H9 (cell line): Measurements from ENCODE around the gene C1orf105. TPM values are rescaled to one million over a fixed set of nuclear protein-coding genes. Genes with fewer than 3 reads are reported as not detected.

Experiments
- DNase-seq: peaks from one replicate; pipeline ENCODE4 v3.0.0-alpha.2; 2017
- H2AFZ ChIP-seq: one replicate; pipeline ENCODE4 v1.6.1; 2013; ENCODE audit warnings: mild to moderate bottlenecking, low read length, control low read depth, moderate library complexity
- H2AK5ac ChIP-seq: 2 replicates; pipeline ENCODE4 v1.6.1; 2013; ENCODE audit warnings: low read length, control low read depth, mixed read lengths; ENCODE audit not compliant: insufficient read length
- H2BK120ac ChIP-seq: one replicate; pipeline ENCODE4 v1.6.1; 2013; ENCODE audit warnings: low read depth, mild to moderate bottlenecking, low read length, control low read depth, inconsistent platforms; ENCODE audit not compliant: poor library complexity, severe bottlenecking
- H2BK12ac ChIP-seq: 2 replicates; pipeline ENCODE4 v1.6.1; 2013; ENCODE audit warnings: low read length, control low read depth, mixed read lengths, low read depth; ENCODE audit not compliant: insufficient read length
- H2BK15ac ChIP-seq: 2 replicates; pipeline ENCODE4 v1.6.1; 2013; ENCODE audit warnings: low read depth, low read length, control low read depth
- H2BK20ac ChIP-seq: one replicate; pipeline ENCODE4 v1.6.1; 2013; ENCODE audit warnings: low read depth, mild to moderate bottlenecking, low read length, control low read depth, inconsistent platforms; ENCODE audit not compliant: poor library complexity, severe bottlenecking
- H2BK5ac ChIP-seq: 2 replicates; pipeline ENCODE4 v1.6.1; 2013; ENCODE audit warnings: low read length, control low read depth, mixed read lengths; ENCODE audit not compliant: insufficient read length
- H3K14ac ChIP-seq: 2 replicates; pipeline ENCODE4 v1.6.1; 2013; ENCODE audit warnings: low read length, control low read depth; ENCODE audit not compliant: insufficient read depth
- H3K18ac ChIP-seq: 2 replicates; pipeline ENCODE4 v1.6.1; 2013; ENCODE audit warnings: low read depth, mild to moderate bottlenecking, mixed read lengths, low read length, control low read depth; ENCODE audit not compliant: insufficient read length
- H3K23ac ChIP-seq: 2 replicates; pipeline ENCODE4 v1.6.1; 2013; ENCODE audit warnings: low read length, control low read depth, mixed read lengths, low read depth; ENCODE audit not compliant: insufficient read length
- H3K23me2 ChIP-seq: 2 replicates; pipeline ENCODE4 v1.6.1; 2013; ENCODE audit warnings: low read depth, mild to moderate bottlenecking, mixed read lengths, low read length, control low read depth; ENCODE audit not compliant: insufficient read length, poor library complexity, severe bottlenecking
- H3K27ac ChIP-seq: 2 replicates; pipeline ENCODE4 v1.5.1; 2013; ENCODE audit warnings: low read length, control low read depth, mixed read lengths, low read depth; ENCODE audit not compliant: insufficient read length
- H3K27me3 ChIP-seq: 2 replicates; pipeline ENCODE4 v1.6.1; 2013; ENCODE audit warnings: low read length, control low read depth, inconsistent platforms; ENCODE audit not compliant: insufficient read depth
- H3K4ac ChIP-seq: 2 replicates; pipeline ENCODE4 v1.6.1; 2013; ENCODE audit warnings: low read depth, mild to moderate bottlenecking, control low read depth, inconsistent platforms, low read length, moderate library complexity
- H3K4me1 ChIP-seq: 2 replicates; pipeline ENCODE4 v1.6.1; 2013; ENCODE audit warnings: low read length, control low read depth, inconsistent platforms; ENCODE audit not compliant: insufficient read depth
- H3K4me2 ChIP-seq: 2 replicates; pipeline ENCODE4 v1.6.1; 2013; ENCODE audit warnings: low read length, control low read depth, mixed read lengths; ENCODE audit not compliant: insufficient read length, insufficient read depth
- H3K56ac ChIP-seq: 2 replicates; pipeline ENCODE4 v1.6.1; 2013; ENCODE audit warnings: low read depth, mild to moderate bottlenecking, mixed read lengths, low read length, control low read depth; ENCODE audit not compliant: insufficient read length
- H3K79me1 ChIP-seq: 2 replicates; pipeline ENCODE4 v1.6.1; 2013; ENCODE audit warnings: low read depth, mild to moderate bottlenecking, moderate library complexity, low read length, control low read depth, inconsistent platforms; ENCODE audit not compliant: insufficient read depth, poor library complexity, severe bottlenecking
- H3K79me2 ChIP-seq: 2 replicates; pipeline ENCODE4 v1.6.1; 2013; ENCODE audit warnings: low read length, control low read depth, inconsistent platforms; ENCODE audit not compliant: insufficient read depth
- H3K9ac ChIP-seq: 2 replicates; pipeline ENCODE4 v1.6.1; 2013; ENCODE audit warnings: low read length, control low read depth, mixed read lengths; ENCODE audit not compliant: insufficient read length; ENCODE audit errors: extremely low read depth
- H3K9me3 ChIP-seq: one replicate; pipeline ENCODE4 v1.6.1; 2013; ENCODE audit warnings: low read depth, low read length, inconsistent platforms; ENCODE audit not compliant: control insufficient read depth
- H3T11ph ChIP-seq: one replicate; pipeline ENCODE4 v1.6.1; 2013; ENCODE audit warnings: mild to moderate bottlenecking, low read length, control low read depth, inconsistent platforms
- H4K20me1 ChIP-seq: one replicate; pipeline ENCODE4 v1.6.1; 2013; ENCODE audit not compliant: control insufficient read depth, insufficient read length, insufficient read depth
- H4K5ac ChIP-seq: 2 replicates; pipeline ENCODE4 v1.6.1; 2013; ENCODE audit warnings: low read depth, mild to moderate bottlenecking, mixed read lengths, low read length, control low read depth; ENCODE audit not compliant: insufficient read length
- H4K8ac ChIP-seq: replicated peaks from 2 replicates; pipeline ENCODE4 v1.6.1; 2013; ENCODE audit warnings: low read length, control low read depth, mixed read lengths, low read depth; ENCODE audit not compliant: insufficient read length
- H4K91ac ChIP-seq: 2 replicates; pipeline ENCODE4 v1.6.1; 2013; ENCODE audit warnings: low read depth, mild to moderate bottlenecking, moderate library complexity, mixed read lengths, low read length, control low read depth; ENCODE audit not compliant: insufficient read length
- H3K27ac Mint-ChIP-seq, 3 experiments: 2 replicates in 2 of 3; 3 replicates in 1 of 3; pipeline ENCODE4 v1.8.0; 2020 to 2021; ENCODE audit warnings: mixed read lengths in 3 of 3, mild to moderate bottlenecking in 1 of 3, moderate library complexity in 1 of 3
- H3K27me3 Mint-ChIP-seq: 2 replicates; pipeline ENCODE4 v1.8.0; 2021; ENCODE audit warnings: low read depth, mild to moderate bottlenecking, moderate library complexity, mixed read lengths
- H3K36me3 Mint-ChIP-seq, 3 experiments: 2 replicates in 2 of 3; 3 replicates in 1 of 3; pipeline ENCODE4 v1.8.0; 2020 to 2021; ENCODE audit warnings: low read depth in 3 of 3, mixed read lengths in 3 of 3; ENCODE audit not compliant: insufficient read depth in 1 of 3
- H3K4me1 Mint-ChIP-seq, 2 experiments: 2 replicates each; pipeline ENCODE4 v1.8.0; 2020; ENCODE audit warnings: mixed read lengths in 2 of 2
- H3K4me3 Mint-ChIP-seq, 2 experiments: 2 replicates in 1 of 2; 3 replicates in 1 of 2; pipeline ENCODE4 v1.8.0; 2020 to 2021; ENCODE audit warnings: mild to moderate bottlenecking in 2 of 2, mixed read lengths in 2 of 2, moderate library complexity in 1 of 2
- H3K9me3 Mint-ChIP-seq, 2 experiments: 2 replicates in 1 of 2; 3 replicates in 1 of 2; pipeline ENCODE4 v1.8.0; 2020; ENCODE audit warnings: mild to moderate bottlenecking in 2 of 2, mixed read lengths in 2 of 2, moderate library complexity in 1 of 2
- CTCF ChIP-seq: fragments of 200-600 bp; sonication (generic); conservative IDR thresholded peaks from 3 replicates; pipeline ENCODE4 v1.8.0; 2021; ENCODE audit warnings: antibody characterized with exemption, mild to moderate bottlenecking
- WGBS: extraction: QIAGEN DNeasy Blood & Tissue Kit; methylation state at CpG from one replicate; pipeline ENCODE4 v1.1.7; 2013; ENCODE audit warnings: missing lambda C conversion rate, low lambda C conversion rate, mixed read lengths; ENCODE audit not compliant: insufficient read length; ENCODE audit errors: extremely low coverage; 5-methylcytosine and 5-hydroxymethylcytosine counted together
- total RNA-seq: library from RNA; stranded (reverse); gene quantifications from 2 replicates; pipeline ENCODE4 v1.2.1, GENCODE V29; 2021

C1orf105 gene
- total RNA-seq, 1 experiment from 2014 or later, result not detected

DNA sequence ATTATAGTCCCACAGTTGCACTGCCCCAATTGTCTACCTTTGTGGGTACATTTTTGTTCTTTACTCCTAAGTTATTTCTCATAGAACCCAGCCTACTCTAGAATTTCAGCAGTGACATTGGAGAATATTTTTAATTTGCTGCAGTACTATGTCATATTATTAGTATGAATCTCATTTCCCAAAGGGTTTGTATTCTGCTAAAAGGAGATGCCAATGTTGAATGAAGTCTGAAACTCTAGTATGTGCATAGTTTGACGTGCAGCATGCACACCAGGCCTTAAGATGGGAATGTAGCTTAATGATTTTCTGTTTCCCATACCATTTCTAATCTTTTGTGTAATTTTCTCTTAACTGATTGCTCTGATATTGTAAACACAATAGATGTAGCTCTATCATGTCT is 10.5 kb upstream of the C1orf105 start:
- no peaks in the 10 kb centered on the region for H3K27me3 Mint-ChIP-seq
- H3T11ph ChIP-seq, result no peak overlapping the region

More for the DNA sequence above, 10.5 kb upstream of the C1orf105 start:
- Histone ChIP-seq H4K5ac (no peak overlapping the region), H3K27me3 (no peaks in the 10 kb centered on the region), H2BK20ac (no peak overlapping the region), H3K56ac (no peak overlapping the region), H3K9me3 (no peaks in the 10 kb centered on the region), H4K20me1 (no peaks in the 10 kb centered on the region), H3K27ac (no peak overlapping the region), H2BK12ac (no peak overlapping the region), H2BK120ac (no peak overlapping the region), H4K8ac (no peak overlapping the region), H3K18ac (no peak overlapping the region), H2BK15ac (no peak overlapping the region), H3K23me2 (no peaks in the 10 kb centered on the region), H3K4me1 (no peaks in the 10 kb centered on the region), H3K79me1 (no peaks in the 10 kb centered on the region), H2AFZ (no peak overlapping the region), H3K4ac (no peak overlapping the region), H3K9ac (no peak overlapping the region), H3K23ac (no peak overlapping the region), H2BK5ac (no peak overlapping the region), H4K91ac (no peak overlapping the region), H3K79me2 (no peaks in the 10 kb centered on the region), H2AK5ac (no peak overlapping the region), H3K14ac (no peak overlapping the region), H3K4me2 (no peak overlapping the region)
- no peaks in the 10 kb centered on the region for H3K36me3 Mint-ChIP-seq
- TF ChIP-seq CTCF, result no peak
- no peaks in the 10 kb centered on the region for H3K9me3 Mint-ChIP-seq
- H3K4me1 Mint-ChIP-seq, result peaks cover 0 to 2% of the 10 kb centered on the region in 2 experiments; a peak in 2 of 4 replicates
- WGBS, result no CpG with 5 or more reads among the region's 1 CpG
- no peak overlapping the region for H3K4me3 Mint-ChIP-seq
- DNase-seq, result no peak
- no peak overlapping the region for H3K27ac Mint-ChIP-seq
